Measurements from ENCODE around the gene NEDD9.

DNA sequence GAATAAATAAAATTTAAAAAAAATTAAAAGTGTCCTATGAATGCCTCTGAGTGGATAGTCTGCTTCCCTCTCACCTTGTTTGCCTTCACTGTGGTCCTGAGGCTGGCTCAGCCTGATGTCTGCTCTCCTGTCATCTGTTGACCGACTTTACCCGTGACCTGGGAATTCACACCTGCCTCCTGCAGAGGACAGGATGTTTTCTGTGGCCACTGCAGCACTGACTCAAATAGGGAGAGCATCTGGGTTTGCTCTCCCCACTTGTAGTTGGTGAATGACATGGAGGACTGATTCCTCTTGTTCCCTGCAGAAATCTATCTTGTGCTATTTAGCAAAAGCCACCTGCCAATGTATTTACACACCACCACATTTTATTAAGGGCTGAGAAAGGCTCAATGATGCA, 68.5 kb downstream of the NEDD9 start:
- no peak for TF ChIP-seq POLR2A (IDR thresholded peaks at IDR 0.05)
- TF ChIP-seq, protein P1, sequence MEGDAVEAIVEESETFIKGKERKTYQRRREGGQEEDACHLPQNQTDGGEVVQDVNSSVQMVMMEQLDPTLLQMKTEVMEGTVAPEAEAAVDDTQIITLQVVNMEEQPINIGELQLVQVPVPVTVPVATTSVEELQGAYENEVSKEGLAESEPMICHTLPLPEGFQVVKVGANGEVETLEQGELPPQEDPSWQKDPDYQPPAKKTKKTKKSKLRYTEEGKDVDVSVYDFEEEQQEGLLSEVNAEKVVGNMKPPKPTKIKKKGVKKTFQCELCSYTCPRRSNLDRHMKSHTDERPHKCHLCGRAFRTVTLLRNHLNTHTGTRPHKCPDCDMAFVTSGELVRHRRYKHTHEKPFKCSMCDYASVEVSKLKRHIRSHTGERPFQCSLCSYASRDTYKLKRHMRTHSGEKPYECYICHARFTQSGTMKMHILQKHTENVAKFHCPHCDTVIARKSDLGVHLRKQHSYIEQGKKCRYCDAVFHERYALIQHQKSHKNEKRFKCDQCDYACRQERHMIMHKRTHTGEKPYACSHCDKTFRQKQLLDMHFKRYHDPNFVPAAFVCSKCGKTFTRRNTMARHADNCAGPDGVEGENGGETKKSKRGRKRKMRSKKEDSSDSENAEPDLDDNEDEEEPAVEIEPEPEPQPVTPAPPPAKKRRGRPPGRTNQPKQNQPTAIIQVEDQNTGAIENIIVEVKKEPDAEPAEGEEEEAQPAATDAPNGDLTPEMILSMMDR (IDR thresholded peaks at IDR 0.05): no peak
- no peak for TF ChIP-seq POLR2AphosphoS5 (IDR thresholded peaks at IDR 0.05)
- no peak for TF ChIP-seq EP300 (IDR thresholded peaks at IDR 0.05; ENCODE audit: low read depth)
